Measurements from ENCODE around the gene FAH.

GRCh38 chr15:80182611-80183261, 29.9 kb downstream of the FAH start:
- no peak for TF ChIP-seq POLR2AphosphoS5 (IDR thresholded peaks at IDR 0.05)
- no peak for TF ChIP-seq CTCF (IDR thresholded peaks at IDR 0.05)
- no peak for TF ChIP-seq POLR2A (IDR thresholded peaks at IDR 0.05)
